Osteoblast (primary cell): ENCODE results near the gene PLAAT5. TPM values are rescaled to one million over a fixed set of nuclear protein-coding genes. Genes with fewer than 3 reads are reported as not detected.

Experiments used
- DNase-seq: peaks from one replicate; pipeline ENCODE4 v3.0.0; 2011; ENCODE audit warnings: low spot score, mixed read lengths; ENCODE audit not compliant: insufficient read length; ENCODE audit errors: missing footprints
- H2AFZ ChIP-seq: 2 replicates; pipeline ENCODE4 v1.6.0; 2011; ENCODE audit warnings: mild to moderate bottlenecking, low read length
- H3K27ac ChIP-seq: 2 replicates; pipeline ENCODE4 v1.5.1; 2011; ENCODE audit warnings: mild to moderate bottlenecking, low read depth, low read length, moderate library complexity
- H3K27me3 ChIP-seq: 2 replicates; pipeline ENCODE4 v1.6.0; 2012; ENCODE audit warnings: mild to moderate bottlenecking, control low read depth, inconsistent platforms, low read length, moderate library complexity; ENCODE audit not compliant: insufficient read depth
- H3K36me3 ChIP-seq: 2 replicates; pipeline ENCODE4 v1.5.1; 2011; ENCODE audit warnings: mild to moderate bottlenecking, low read length, control low read depth, moderate library complexity; ENCODE audit not compliant: insufficient read depth
- H3K4me1 ChIP-seq: 2 replicates; pipeline ENCODE4 v1.5.1; 2011; ENCODE audit warnings: mild to moderate bottlenecking, low read length, control low read depth, moderate library complexity; ENCODE audit not compliant: insufficient read depth
- H3K4me2 ChIP-seq: 2 replicates; pipeline ENCODE4 v1.6.0; 2011; ENCODE audit warnings: mild to moderate bottlenecking, low read length; ENCODE audit not compliant: insufficient read depth
- H3K4me3 ChIP-seq: fragments of 200-600 bp; sonication (generic); 3 replicates; pipeline ENCODE4 v1.5.1; 2012; ENCODE audit warnings: mild to moderate bottlenecking, low read length, inconsistent platforms; ENCODE audit not compliant: insufficient read depth
- H3K79me2 ChIP-seq: 2 replicates; pipeline ENCODE4 v1.6.0; 2012; ENCODE audit warnings: mild to moderate bottlenecking, low read length, control low read depth, inconsistent platforms; ENCODE audit not compliant: insufficient read depth
- H3K9me3 ChIP-seq: 2 replicates; pipeline ENCODE4 v1.5.1; 2011; ENCODE audit warnings: low read depth, low read length, control low read depth
- H4K20me1 ChIP-seq: 2 replicates; pipeline ENCODE4 v1.6.0; 2012; ENCODE audit warnings: mild to moderate bottlenecking, low read length, control low read depth; ENCODE audit not compliant: insufficient read depth
- CTCF ChIP-seq: IDR thresholded peaks from 2 replicates; pipeline ENCODE4 v1.5.1; 2011; ENCODE audit warnings: mild to moderate bottlenecking, low read depth, low read length, moderate library complexity; ENCODE audit errors: extremely low read depth
- total RNA-seq: library from RNA; depleted of rRNA; stranded (reverse); fragments of >200 nt; gene quantifications from 2 replicates; pipeline ENCODE4 v1.2.3, GENCODE V29; 2012

Gene PLAAT5
- total RNA-seq, 1 donor: not detected

GRCh38 chr11:63493127-63493526, 2.2 kb upstream of the PLAAT5 start:
- Histone ChIP-seq H2AFZ (no peak overlapping the region), H3K4me3 (no peak overlapping the region), H4K20me1 (no peaks in the 10 kb centered on the region), H3K79me2 (no peaks in the 10 kb centered on the region), H3K36me3 (no peaks in the 10 kb centered on the region), H3K4me1 (peaks cover 3% of the 10 kb centered on the region), H3K4me2 (no peak overlapping the region), H3K9me3 (no peaks in the 10 kb centered on the region), H3K27me3 (peaks cover 58% of the 10 kb centered on the region), H3K27ac (no peak overlapping the region)
- DNase-seq: no peak
- TF ChIP-seq CTCF: no peak

GRCh38 chr11:63492441-63492840, 1.5 kb upstream of the PLAAT5 start:
- Histone ChIP-seq H3K4me3 (no peak overlapping the region), H3K27ac (no peak overlapping the region), H3K27me3 (peaks cover 54% of the 10 kb centered on the region), H4K20me1 (no peaks in the 10 kb centered on the region), H3K79me2 (no peaks in the 10 kb centered on the region), H3K4me1 (peaks cover 3% of the 10 kb centered on the region), H3K9me3 (no peaks in the 10 kb centered on the region), H3K4me2 (no peak overlapping the region), H2AFZ (no peak overlapping the region), H3K36me3 (no peaks in the 10 kb centered on the region)
- no peak for TF ChIP-seq CTCF
- DNase-seq: no peak

GRCh38 chr11:63491636-63492372, 837 bp upstream of the PLAAT5 start:
- H3K9me3 ChIP-seq: no peaks in the 10 kb centered on the region
- peaks cover 52% of the 10 kb centered on the region for H3K27me3 ChIP-seq
- no peak overlapping the region for H3K27ac ChIP-seq
- DNase-seq: no peak
- H3K79me2 ChIP-seq: no peaks in the 10 kb centered on the region
- H2AFZ ChIP-seq: no peak overlapping the region
- no peaks in the 10 kb centered on the region for H3K36me3 ChIP-seq
- peak overlapping the region; percentile 85 for H3K4me2 ChIP-seq
- H3K4me3 ChIP-seq: peak overlapping the region; percentile 61
- no peak for TF ChIP-seq CTCF
- no peaks in the 10 kb centered on the region for H4K20me1 ChIP-seq
- H3K4me1 ChIP-seq: peaks cover 3% of the 10 kb centered on the region

GRCh38 chr11:63491240-63491587, 247 bp upstream of the PLAAT5 start:
- TF ChIP-seq CTCF: no peak
- peaks cover 3% of the 10 kb centered on the region for H3K4me1 ChIP-seq
- no peaks in the 10 kb centered on the region for H3K36me3 ChIP-seq
- no peak for DNase-seq
- no peaks in the 10 kb centered on the region for H3K79me2 ChIP-seq
- H3K4me2 ChIP-seq: peak overlapping the region; percentile 85
- H2AFZ ChIP-seq: peak overlapping the region; percentile 56
- H3K27me3 ChIP-seq: peaks cover 52% of the 10 kb centered on the region
- no peaks in the 10 kb centered on the region for H3K9me3 ChIP-seq
- no peak overlapping the region for H3K27ac ChIP-seq
- H4K20me1 ChIP-seq: no peaks in the 10 kb centered on the region
- peak overlapping the region; percentile 61 for H3K4me3 ChIP-seq
